Body of pancreas (tissue), 4 donors: Measurements from ENCODE around the gene RFXANK. TPM values are rescaled to one million over a fixed set of nuclear protein-coding genes. Genes with fewer than 3 reads are reported as not detected.
"Not testable (repeated sequence)": the region's sequence is repeated elsewhere in the genome, so short reads cannot be mapped to it uniquely, and the experiment has no call there.

ENCODE experiments used
- ATAC-seq: fragments of 150-250 bp; one replicate; pipeline ENCODE4 v1.9.1; 2016
- DNase-seq, 4 donors: peaks; one replicate each; pipeline ENCODE4 v3.0.0-alpha.2; 2019
- H3K27ac ChIP-seq, 4 donors: fragments of 200-600 bp; sonication (generic); 1 replicate in 3 of 4; 2 replicates in 1 of 4; pipeline versions ENCODE4 v1.5.1 to v1.6.1; 2016 to 2019; ENCODE audit warnings: mild to moderate bottlenecking in 1 of 4, mixed read lengths in 1 of 4, moderate library complexity in 1 of 4
- H3K27me3 ChIP-seq, 2 donors: fragments of 200-600 bp; sonication (generic); one replicate each; pipeline ENCODE4 v1.6.0; 2016; ENCODE audit warnings: mild to moderate bottlenecking in 1 of 2
- H3K36me3 ChIP-seq, 2 donors: fragments of 200-600 bp; sonication (generic); replicated peaks in 1 of 2; 2 replicates each; pipeline ENCODE4 v1.5.1; 2016; ENCODE audit warnings: low read depth in 2 of 2; ENCODE audit not compliant: insufficient read depth in 1 of 2
- H3K4me1 ChIP-seq: fragments of 200-600 bp; sonication (generic); one replicate; pipeline ENCODE4 v1.6.0; 2016
- H3K4me3 ChIP-seq, 2 donors: fragments of 200-600 bp; sonication (generic); 1 replicate in 1 of 2; 2 replicates in 1 of 2; pipeline ENCODE4 v1.5.1; 2016 to 2019
- H3K9me3 ChIP-seq, 3 donors: fragments of 200-600 bp; sonication (generic); 1 replicate in 2 of 3; 2 replicates in 1 of 3; pipeline ENCODE4 v1.5.1; 2016
- CTCF ChIP-seq, 7 experiments: fragments of 450-650 bp in 4 of 7; fragments of 200-600 bp in 3 of 7; sonication (generic) in 3 of 7; IDR thresholded peaks; one replicate each; pipeline ENCODE4 v1.5.1; 2016 to 2019; ENCODE audit warnings: antibody characterized with exemption in 7 of 7
- POLR2A ChIP-seq, 3 donors: fragments of 450-650 bp; IDR thresholded peaks; one replicate each; pipeline ENCODE4 v1.6.1; 2016; ENCODE audit warnings: antibody characterized with exemption in 3 of 3, mild to moderate bottlenecking in 2 of 3
- WGBS, 2 donors: methylation state at CpG; one replicate each; pipeline ENCODE4 v1.1.5; 2017; 5-methylcytosine and 5-hydroxymethylcytosine counted together
- intact Hi-C: fragments of 100-400 bp; cut with DNase I; formaldehyde crosslinking; loops from one replicate; pipeline ENCODE4 v1.15.1; 2023
- total RNA-seq, 2 donors: library from RNA; depleted of rRNA; stranded (reverse); fragments of >200 nt; gene quantifications; one replicate each; pipeline ENCODE4 v1.1.0, GENCODE V29; 2016

The RFXANK gene
- total RNA-seq, 2 donors from 2014 or later: 16.1 to 43.8 TPM

GRCh38 chr19:19146865-19147264, 45.2 kb upstream of the RFXANK start:
- WGBS, 2 donors: 93% methylated on average over 7 of the region's 7 CpGs; no CpG with 5 or more reads in 1 of the 2 donors
- ATAC-seq (no peak), DNase-seq (no peak)
- intact Hi-C loops: no loop called here
- Histone ChIP-seq H3K27ac (no peak overlapping the region), H3K36me3 (no peaks in the 10 kb centered on the region), H3K4me3 (no peak overlapping the region), H3K27me3 (no peaks in the 10 kb centered on the region), H3K9me3 (no peaks in the 10 kb centered on the region), H3K4me1 (peaks cover 8% of the 10 kb centered on the region)
- no peak for TF ChIP-seq POLR2A (IDR thresholded peaks at IDR 0.05)
- TF ChIP-seq CTCF (IDR thresholded peaks at IDR 0.05): no peak

GRCh38 chr19:19147344-19147743, 44.7 kb upstream of the RFXANK start:
- peaks cover 8% of the 10 kb centered on the region for H3K4me1 ChIP-seq
- H3K36me3 ChIP-seq: no peaks in the 10 kb centered on the region
- no peaks in the 10 kb centered on the region for H3K9me3 ChIP-seq
- WGBS, 2 donors: 96 to 97% methylated on average over 4 to 5 of the region's 5 CpGs
- no peak overlapping the region for H3K27ac ChIP-seq
- TF ChIP-seq CTCF (IDR thresholded peaks at IDR 0.05) (no peak), POLR2A (IDR thresholded peaks at IDR 0.05) (no peak)
- ATAC-seq: no peak
- no peaks in the 10 kb centered on the region for H3K27me3 ChIP-seq
- no peak overlapping the region for H3K4me3 ChIP-seq
- intact Hi-C loops: no loop called here
- no peak for DNase-seq

- H3K4me1 ChIP-seq, H3K9me3 ChIP-seq, H3K36me3 ChIP-seq, DNase-seq, H3K4me3 ChIP-seq, intact Hi-C loops, H3K27ac ChIP-seq, H3K27me3 ChIP-seq, ATAC-seq: not testable (repeated sequence)
- 94 to 96% methylated on average over 8 of the region's 8 CpGs for WGBS, 2 donors
Measured at GRCh38 chr19:19148504-19148903, 43.6 kb upstream of the RFXANK start.

- H3K36me3 ChIP-seq: no peaks in the 10 kb centered on the region
- H3K4me3 ChIP-seq: no peak overlapping the region
- intact Hi-C loops: no loop called here
- H3K27me3 ChIP-seq: no peaks in the 10 kb centered on the region
- no peaks in the 10 kb centered on the region for H3K9me3 ChIP-seq
- no peak for DNase-seq
- H3K27ac ChIP-seq: no peak overlapping the region
- no peak for ATAC-seq
- WGBS, 2 donors: 78 to 80% methylated on average over 2 of the region's 2 CpGs
- TF ChIP-seq POLR2A (IDR thresholded peaks at IDR 0.05): no peak
- TF ChIP-seq CTCF (IDR thresholded peaks at IDR 0.05): no peak
- peaks cover 8% of the 10 kb centered on the region for H3K4me1 ChIP-seq
Measured at GRCh38 chr19:19149435-19149834, 42.6 kb upstream of the RFXANK start.

GRCh38 chr19:19151418-19151817, 40.6 kb upstream of the RFXANK start:
- H3K9me3 ChIP-seq: no peaks in the 10 kb centered on the region
- H3K36me3 ChIP-seq: no peaks in the 10 kb centered on the region
- DNase-seq (no peak), ATAC-seq (no peak)
- WGBS, 2 donors: 67% methylated on average over 7 to 11 of the region's 11 CpGs
- intact Hi-C loops: no loop called here
- H3K4me3 ChIP-seq: no peak overlapping the region
- no peaks in the 10 kb centered on the region for H3K27me3 ChIP-seq
- H3K27ac ChIP-seq: no peak overlapping the region
- no peak for TF ChIP-seq POLR2A (IDR thresholded peaks at IDR 0.05)
- TF ChIP-seq CTCF (IDR thresholded peaks at IDR 0.05): no peak
- H3K4me1 ChIP-seq: no peaks in the 10 kb centered on the region
